Keratinocyte (primary cell): Measurements from ENCODE around the gene CHD9. TPM values are rescaled to one million over a fixed set of nuclear protein-coding genes. Genes with fewer than 3 reads are reported as not detected.

Experiments
- DNase-seq: peaks from one replicate; pipeline ENCODE4 v3.0.0-alpha.2; 2011; ENCODE audit warnings: low read depth, missing footprints, low spot score
- FAIRE-seq: peaks from 2 replicates; lab custom pipeline; 2011; peaks lifted over from hg19 to GRCh38; lab: Jason Lieb, UNC
- H2AFZ ChIP-seq: 2 replicates; pipeline ENCODE4 v1.6.0; 2012; ENCODE audit warnings: low read length, control low read depth, inconsistent platforms; ENCODE audit not compliant: control insufficient read depth
- H3K27ac ChIP-seq: 2 replicates; pipeline ENCODE4 v1.5.1; 2011; ENCODE audit warnings: low read length; ENCODE audit not compliant: control insufficient read depth, insufficient read depth
- H3K27me3 ChIP-seq: 3 replicates; pipeline ENCODE4 v1.6.0; 2011; ENCODE audit warnings: low read length; ENCODE audit not compliant: control insufficient read depth, insufficient read depth; ENCODE audit errors: extremely low read depth
- H3K36me3 ChIP-seq, 2 experiments: 2 replicates in 1 of 2; 3 replicates in 1 of 2; pipeline ENCODE4 v1.5.1; 2011; ENCODE audit warnings: low read length in 2 of 2, mild to moderate bottlenecking in 1 of 2; ENCODE audit not compliant: control insufficient read depth in 2 of 2, insufficient read depth in 2 of 2; ENCODE audit errors: extremely low read depth in 1 of 2
- H3K4me1 ChIP-seq: 3 replicates; pipeline ENCODE4 v1.5.1; 2011; ENCODE audit warnings: low read length; ENCODE audit not compliant: control insufficient read depth, insufficient read depth; ENCODE audit errors: extremely low read depth
- H3K4me2 ChIP-seq: 3 replicates; pipeline ENCODE4 v1.6.0; 2011; ENCODE audit warnings: low read depth, low read length; ENCODE audit not compliant: control insufficient read depth, insufficient read depth; ENCODE audit errors: extremely low read depth
- H3K4me3 ChIP-seq, 3 experiments: fragments of 200-600 bp in 1 of 3; sonication (generic) in 1 of 3; 2 replicates in 2 of 3; 3 replicates in 1 of 3; pipeline ENCODE4 v1.5.1; 2011 to 2016; ENCODE audit warnings: low read length in 3 of 3, mild to moderate bottlenecking in 3 of 3, control low read depth in 2 of 3, inconsistent platforms in 1 of 3, low read depth in 1 of 3, mixed read lengths in 1 of 3, mixed run types in 1 of 3, moderate library complexity in 1 of 3; ENCODE audit not compliant: control insufficient read depth in 2 of 3, insufficient read depth in 2 of 3; ENCODE audit errors: extremely low read depth in 1 of 3
- H3K79me2 ChIP-seq: 2 replicates; pipeline ENCODE4 v1.6.0; 2012; ENCODE audit warnings: low read length; ENCODE audit not compliant: control insufficient read depth, insufficient read depth
- H3K9ac ChIP-seq: 3 replicates; pipeline ENCODE4 v1.6.0; 2011; ENCODE audit warnings: low read length; ENCODE audit not compliant: control insufficient read depth, insufficient read depth; ENCODE audit errors: extremely low read depth
- H3K9me1 ChIP-seq: 3 replicates; pipeline ENCODE4 v1.6.0; 2011; ENCODE audit warnings: low read length; ENCODE audit not compliant: control insufficient read depth, insufficient read depth; ENCODE audit errors: extremely low read depth
- H3K9me3 ChIP-seq: 2 replicates; pipeline ENCODE4 v1.5.1; 2012; ENCODE audit warnings: low read depth, low read length; ENCODE audit not compliant: control insufficient read depth
- H4K20me1 ChIP-seq: 3 replicates; pipeline ENCODE4 v1.6.0; 2011; ENCODE audit warnings: low read length; ENCODE audit not compliant: control insufficient read depth, insufficient read depth; ENCODE audit errors: extremely low read depth
- CTCF ChIP-seq, 3 experiments: IDR thresholded peaks in 1 of 3; conservative IDR thresholded peaks in 1 of 3; optimal IDR thresholded peaks in 1 of 3; 2 replicates in 2 of 3; 3 replicates in 1 of 3; pipeline versions ENCODE3 to v1.5.1; 2011; ENCODE audit warnings: low read length in 3 of 3, mild to moderate bottlenecking in 3 of 3, moderate library complexity in 2 of 3, control low read depth in 1 of 3, inconsistent platforms in 1 of 3; ENCODE audit not compliant: insufficient read depth in 2 of 3; ENCODE audit errors: extremely low read depth in 1 of 3
- EZH2 ChIP-seq: IDR thresholded peaks from one replicate; pipeline ENCODE4 v1.6.1; 2012; ENCODE audit warnings: inconsistent platforms, mild to moderate bottlenecking, low read length, moderate library complexity
- dilution Hi-C: fragments of 300-500 bp; cut with MboI; formaldehyde crosslinking; loops from one replicate; pipeline ENCODE4 v1.7.0; 2020; ENCODE audit warnings: low sequenced_read_pairs; ENCODE audit not compliant: extremely low pct_ligation_motif_present
- polyA plus RNA-seq, 5 experiments: library from polyadenylated mRNA; depleted of rRNA in 3 of 5; stranded (reverse) in 3 of 5; stranded (forward) in 1 of 5; unstranded in 1 of 5; fragments of >200 nt; gene quantifications; 1 replicate in 1 of 5; 2 replicates in 3 of 5; 3 replicates in 1 of 5; pipeline versions ENCODE4 v1.2.1 to v1.2.3, GENCODE V29; 2011 to 2012; ENCODE audit warnings: missing spikeins in 2 of 5, low read depth in 1 of 5, low replicate concordance in 1 of 5

The CHD9 gene
- polyA plus RNA-seq, 1 donor (not counting 4 experiments of a cell fraction or from before 2014, with no cell fraction given): 32.8 TPM

GRCh38 chr16:53078247-53078646 is 23.5 kb downstream of the CHD9 start:
- Histone ChIP-seq H3K4me3 (no peak overlapping the region), H3K9me1 (no peaks in the 10 kb centered on the region), H3K4me1 (peaks cover 40% of the 10 kb centered on the region), H3K36me3 (no peaks in the 10 kb centered on the region), H3K9ac (no peak overlapping the region), H3K9me3 (peaks cover 2% of the 10 kb centered on the region), H3K27me3 (no peaks in the 10 kb centered on the region), H3K27ac (no peak overlapping the region), H3K79me2 (peaks cover 27% of the 10 kb centered on the region), H3K4me2 (no peak overlapping the region), H4K20me1 (no peaks in the 10 kb centered on the region), H2AFZ (no peak overlapping the region)
- dilution Hi-C loops: no loop called here
- FAIRE-seq: no peak
- DNase-seq: no peak
- no peak for TF ChIP-seq EZH2
- TF ChIP-seq CTCF (optimal IDR thresholded peaks at IDR 0.05 in 1 of 3, IDR thresholded peaks at IDR 0.05 in 1 of 3, conservative IDR thresholded peaks at IDR 0.05 in 1 of 3; ENCODE audit: extremely low read depth in 1 of 3, insufficient read depth in 2 of 3, low read length in 3 of 3): no peak

- H3K79me2 ChIP-seq: peaks cover 24% of the 10 kb centered on the region
- dilution Hi-C loops: no loop called here
- no peak overlapping the region for H2AFZ ChIP-seq
- H3K4me2 ChIP-seq: no peak overlapping the region
- FAIRE-seq (no peak), DNase-seq (no peak)
- peaks cover 47% of the 10 kb centered on the region for H3K4me1 ChIP-seq
- H3K27ac ChIP-seq: no peak overlapping the region
- H3K9me1 ChIP-seq: no peaks in the 10 kb centered on the region
- H3K9ac ChIP-seq: no peak overlapping the region
- peaks cover 2% of the 10 kb centered on the region for H3K9me3 ChIP-seq
- H3K36me3 ChIP-seq: no peaks in the 10 kb centered on the region
- H3K27me3 ChIP-seq: no peaks in the 10 kb centered on the region
- no peak overlapping the region for H3K4me3 ChIP-seq
- H4K20me1 ChIP-seq: no peaks in the 10 kb centered on the region
- no peak for TF ChIP-seq CTCF (optimal IDR thresholded peaks at IDR 0.05 in 1 of 3, IDR thresholded peaks at IDR 0.05 in 1 of 3, conservative IDR thresholded peaks at IDR 0.05 in 1 of 3; ENCODE audit: extremely low read depth in 1 of 3, insufficient read depth in 2 of 3, low read length in 3 of 3)
- TF ChIP-seq EZH2: no peak
These were observed 24.1 kb downstream of the CHD9 start for GRCh38 chr16:53078765-53079485.
